ENCODE measurements around the gene NF2.
"Not testable (repeated sequence)": the region's sequence is repeated elsewhere in the genome, so short reads cannot be mapped to it uniquely, and the experiment has no call there.

The NF2 gene

DNA sequence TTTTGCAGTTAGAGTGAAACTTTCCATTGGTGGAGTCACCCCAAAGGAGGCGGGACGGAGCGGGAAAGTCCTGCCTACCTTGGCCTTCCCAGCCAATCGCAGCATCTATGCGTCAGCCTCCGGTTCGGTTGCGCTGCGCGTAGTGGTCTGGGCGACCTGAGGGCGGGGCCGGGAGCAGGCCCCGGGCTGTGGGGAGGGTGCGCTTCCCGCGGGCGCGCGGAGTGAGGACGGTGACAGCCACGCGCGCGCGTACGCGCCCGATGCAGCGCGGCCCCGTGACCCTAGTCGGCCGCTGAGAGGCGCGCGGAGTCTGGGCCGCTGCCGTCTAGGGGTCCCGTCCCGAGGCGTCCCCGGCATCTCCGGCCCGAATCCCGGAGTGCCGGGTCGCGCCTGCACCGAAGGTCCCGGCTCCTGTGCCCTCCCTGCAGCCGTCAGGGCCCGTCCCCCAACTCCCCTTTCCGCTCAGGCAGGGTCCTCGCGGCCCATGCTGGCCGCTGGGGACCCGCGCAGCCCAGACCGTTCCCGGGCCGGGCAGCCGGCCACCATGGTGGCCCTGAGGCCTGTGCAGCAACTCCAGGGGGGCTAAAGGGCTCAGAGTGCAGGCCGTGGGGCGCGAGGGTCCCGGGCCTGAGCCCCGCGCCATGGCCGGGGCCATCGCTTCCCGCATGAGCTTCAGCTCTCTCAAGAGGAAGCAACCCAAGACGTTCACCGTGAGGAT is at the start of gene NF2:
TSS of gene NF2 (plus strand) at position 276 of the 718 bp plus-strand sequence. CDS start at position 642, 366 bp downstream.
- peak; percentile 99 for DNase-seq

GRCh38 chr22:29555065-29555644 is 48.3 kb upstream of the NF2 start:
- no peak for DNase-seq

GRCh38 chr22:29559030-29559429 is 44.4 kb upstream of the NF2 start:
- DNase-seq: no peak

- DNase-seq: no peak
These were observed 43.6 kb upstream of the NF2 start for GRCh38 chr22:29559853-29560252.

DNA sequence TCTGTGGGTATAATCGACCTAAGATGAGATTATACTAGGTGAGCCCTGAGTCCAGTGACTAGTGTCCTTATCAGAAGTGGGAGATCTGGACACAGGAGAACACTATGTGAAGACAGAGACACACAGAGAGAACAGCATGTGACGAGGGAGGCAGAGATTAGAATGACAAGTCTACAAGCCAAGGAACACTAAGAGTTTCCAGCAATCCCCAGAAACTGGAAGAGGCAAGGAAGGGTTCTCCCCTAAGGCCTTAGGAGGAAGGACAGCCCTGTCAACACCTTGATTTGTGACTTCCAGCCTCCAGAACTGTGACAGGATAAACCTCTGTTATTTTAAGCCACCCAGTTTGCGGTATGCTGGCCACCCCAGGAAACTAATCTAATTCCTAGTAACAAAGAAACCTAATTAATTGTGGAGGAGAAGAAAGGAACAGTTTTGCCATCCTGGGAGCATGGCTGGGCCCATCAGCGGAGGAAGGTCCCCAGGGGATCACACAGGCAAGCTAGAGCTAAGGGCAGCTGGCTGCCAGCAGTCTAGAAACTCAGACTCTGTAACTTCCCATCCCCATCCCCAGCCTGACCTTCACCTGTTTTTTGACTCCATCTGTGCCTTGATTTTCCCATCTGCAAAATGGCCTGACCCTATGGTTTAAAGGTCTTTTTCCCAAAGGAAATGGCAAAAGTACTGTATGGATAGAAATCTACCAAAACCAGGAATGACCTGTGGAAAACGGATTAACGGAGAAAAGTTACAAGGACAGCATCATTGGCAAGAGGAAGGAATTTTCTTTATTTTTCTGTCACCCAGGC is 39.6 kb upstream of the NF2 start:
- DNase-seq: no peak

GRCh38 chr22:29566513-29566912 is 36.9 kb upstream of the NF2 start:
- DNase-seq: not testable (repeated sequence)

DNA sequence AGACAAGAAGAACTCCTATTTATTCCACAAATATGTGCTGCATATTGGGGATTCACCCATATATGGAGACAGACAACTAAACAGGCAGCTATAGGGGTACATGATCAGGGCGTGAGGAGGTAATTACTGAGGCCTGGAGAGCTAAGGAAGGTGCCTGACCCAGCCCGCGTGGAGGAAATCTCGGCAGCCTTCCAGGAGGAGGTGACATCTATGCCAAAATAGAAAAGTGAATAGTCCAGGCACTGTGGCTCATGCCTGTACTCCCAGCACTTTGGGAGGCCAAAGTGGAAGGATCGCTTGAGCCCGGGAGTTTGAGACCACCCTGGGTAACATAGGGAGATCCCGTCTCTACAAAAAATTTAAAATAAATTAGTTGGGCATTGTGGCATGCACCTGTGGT is 36.1 kb upstream of the NF2 start:
- no peak for DNase-seq

DNA sequence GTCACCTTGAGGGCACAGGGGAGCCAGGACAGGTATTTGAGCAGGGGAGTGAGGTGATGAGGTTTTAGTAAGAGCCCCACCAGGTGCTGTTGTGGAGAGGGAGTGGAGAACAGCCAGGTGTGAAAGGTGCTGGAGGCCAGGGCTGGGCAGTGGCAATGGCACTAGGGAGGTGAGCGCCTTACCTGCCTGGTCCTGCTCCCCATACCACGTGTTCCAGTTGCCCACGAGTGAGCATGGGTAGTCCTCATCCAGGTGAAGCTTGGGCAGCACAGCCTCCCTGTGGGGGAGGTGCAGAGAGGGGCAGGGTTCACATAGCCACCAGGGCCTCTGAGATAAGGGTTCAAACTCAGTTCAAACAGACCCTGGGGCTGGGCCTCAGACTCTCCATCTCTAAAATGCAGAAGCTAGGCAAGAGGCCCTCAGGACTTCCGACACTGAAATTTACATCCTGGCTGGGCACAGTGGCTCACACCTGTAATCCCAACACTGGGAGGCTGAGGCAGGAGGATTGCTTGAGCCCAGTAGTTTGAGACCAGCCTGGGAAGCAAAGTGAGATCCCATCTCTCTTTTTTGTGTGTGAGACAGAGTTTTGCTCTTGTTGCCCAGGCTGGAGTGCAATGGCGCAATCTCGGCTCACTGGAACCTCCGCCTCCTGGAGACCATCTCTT is 34.3 kb upstream of the NF2 start:
- DNase-seq: no peak

GRCh38 chr22:29570456-29570855 is 33.0 kb upstream of the NF2 start:
- DNase-seq: no peak

DNA sequence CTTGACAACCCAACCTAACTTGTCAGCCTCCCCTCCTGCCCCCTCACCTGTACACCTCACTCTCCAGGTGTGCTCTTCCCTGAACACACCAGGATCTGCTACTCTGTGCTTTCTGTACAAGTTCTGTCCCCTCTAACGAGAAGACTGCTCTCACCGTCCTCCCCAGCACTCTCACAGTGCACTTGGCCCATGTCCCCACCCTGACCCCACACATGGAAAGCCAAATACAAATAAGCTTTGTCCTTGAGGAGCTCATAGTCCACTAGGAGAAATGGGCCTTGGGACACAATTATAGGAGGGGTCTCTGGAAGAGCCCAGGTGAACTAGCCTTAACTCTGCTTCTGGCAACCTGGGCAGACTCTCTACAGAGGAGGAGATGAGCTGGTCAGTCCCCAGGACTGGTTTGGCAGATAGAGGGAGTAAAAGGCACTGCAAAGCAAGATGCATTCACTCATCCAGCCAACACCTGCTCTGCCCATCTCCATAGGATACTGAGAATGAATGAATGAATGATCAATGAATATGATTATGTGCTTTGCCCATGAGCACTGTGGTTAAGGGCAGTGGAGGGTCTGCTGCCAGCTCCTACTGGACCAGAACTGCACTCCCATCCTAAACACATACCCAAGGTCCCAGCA is 32.4 kb upstream of the NF2 start:
- DNase-seq: no peak

- DNase-seq: no peak
These were observed 28.5 kb upstream of the NF2 start for GRCh38 chr22:29574762-29575450.

DNA sequence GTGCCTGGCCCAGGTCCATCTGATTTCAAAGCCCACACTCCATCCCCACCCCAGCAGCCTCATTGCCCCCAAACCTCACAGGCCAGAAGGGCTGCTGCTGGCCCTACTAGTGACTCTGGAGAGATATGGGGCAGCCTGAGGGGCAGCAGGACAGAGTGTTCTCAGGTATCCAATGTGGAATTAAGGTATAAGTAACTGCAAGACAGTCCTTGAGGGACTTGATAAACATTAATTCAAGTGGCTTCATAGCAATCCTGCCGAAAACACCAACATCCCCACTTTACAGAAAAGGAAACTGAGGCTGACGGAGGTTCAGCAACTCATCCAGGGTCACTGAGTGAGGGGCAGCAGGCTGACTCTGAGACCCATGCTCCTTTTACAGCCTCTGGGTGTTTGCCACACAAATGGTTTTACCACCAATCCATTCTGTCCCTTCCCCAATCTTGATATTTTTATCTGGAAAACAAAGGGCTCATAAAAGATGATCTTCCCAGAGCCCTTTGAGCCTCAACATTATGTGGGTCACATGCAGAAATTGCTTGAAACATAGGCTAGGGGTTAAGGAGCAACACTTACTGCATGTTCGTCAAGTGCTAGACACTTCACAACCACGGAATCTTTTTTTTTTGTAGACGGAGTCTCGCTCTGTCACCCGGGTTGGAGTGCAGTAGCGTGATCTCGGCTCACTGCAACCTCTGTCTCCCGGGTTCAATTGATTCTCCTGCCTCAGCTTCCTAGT is 24.8 kb upstream of the NF2 start:
- DNase-seq: no peak

DNA sequence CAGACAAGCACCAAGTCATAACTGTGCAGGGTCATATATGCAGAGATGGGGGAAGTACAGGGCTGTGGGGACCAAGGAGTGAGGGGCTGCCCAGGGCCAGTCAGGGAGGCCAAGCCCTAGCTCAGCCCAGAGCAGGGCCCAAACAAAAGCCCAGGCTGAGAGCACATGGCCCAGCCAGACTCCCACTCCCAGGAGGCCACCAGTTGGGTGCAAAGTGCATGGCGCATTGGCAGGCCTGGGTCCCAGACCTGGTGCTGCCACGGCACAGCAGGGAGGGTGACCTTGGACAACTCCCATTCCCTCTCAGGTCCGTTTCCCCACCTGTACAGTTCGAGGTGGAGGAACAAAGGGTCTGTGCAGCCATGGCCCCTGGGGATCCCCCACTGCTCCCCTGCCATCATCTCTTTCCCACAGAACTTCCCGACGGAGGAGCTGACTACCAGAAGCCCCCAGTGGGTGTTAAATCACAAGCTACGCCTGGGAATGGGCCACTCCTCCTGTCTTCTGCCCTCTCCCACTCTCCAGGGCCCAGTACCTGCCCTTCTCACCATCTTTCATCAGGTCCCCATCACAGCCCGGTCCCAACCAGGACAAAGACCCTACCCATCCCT is 23.1 kb upstream of the NF2 start:
- DNase-seq: no peak

- DNase-seq: no peak
These were observed 21.6 kb upstream of the NF2 start for GRCh38 chr22:29581799-29582198.

GRCh38 chr22:29584975-29585374 is 18.5 kb upstream of the NF2 start:
- no peak for DNase-seq

GRCh38 chr22:29586193-29586705 is 17.2 kb upstream of the NF2 start:
- not testable (repeated sequence) for DNase-seq

DNA sequence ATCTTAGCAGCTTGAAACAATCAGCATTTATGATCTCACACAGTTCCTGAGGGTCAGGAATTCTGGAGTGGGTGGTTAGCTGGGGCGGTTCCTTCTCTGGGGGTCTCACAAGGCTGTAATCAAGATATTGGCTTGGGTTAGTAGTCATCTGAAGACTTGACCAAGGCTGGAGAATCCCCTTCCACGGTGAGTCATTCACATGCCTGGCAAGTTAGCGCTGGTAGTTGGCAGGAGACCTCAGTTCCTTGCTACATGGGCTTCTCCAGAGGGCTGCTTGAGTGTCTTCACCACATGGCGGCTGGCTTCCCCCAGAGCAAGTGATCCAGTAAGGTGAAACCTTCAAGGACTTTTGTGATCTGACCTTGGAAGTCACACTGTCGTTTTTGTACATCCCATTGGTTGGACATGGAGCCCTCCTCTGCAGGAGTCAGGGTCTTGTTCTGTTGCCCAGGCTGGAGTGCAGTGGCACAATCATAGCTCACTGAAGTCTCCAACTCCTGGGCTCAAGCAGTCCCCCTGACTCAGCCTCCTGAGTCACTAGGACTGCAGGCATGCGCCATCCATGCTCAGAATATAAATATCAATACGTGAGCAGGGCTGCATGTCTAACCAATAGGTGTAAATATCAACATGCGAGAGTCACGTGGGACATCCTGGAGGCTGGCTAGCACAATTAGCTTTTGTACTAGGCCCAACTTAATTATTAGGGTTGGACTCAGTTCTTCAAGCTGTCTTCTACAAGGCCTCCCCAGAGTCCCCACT is 15.3 kb upstream of the NF2 start:
- DNase-seq: no peak

DNA sequence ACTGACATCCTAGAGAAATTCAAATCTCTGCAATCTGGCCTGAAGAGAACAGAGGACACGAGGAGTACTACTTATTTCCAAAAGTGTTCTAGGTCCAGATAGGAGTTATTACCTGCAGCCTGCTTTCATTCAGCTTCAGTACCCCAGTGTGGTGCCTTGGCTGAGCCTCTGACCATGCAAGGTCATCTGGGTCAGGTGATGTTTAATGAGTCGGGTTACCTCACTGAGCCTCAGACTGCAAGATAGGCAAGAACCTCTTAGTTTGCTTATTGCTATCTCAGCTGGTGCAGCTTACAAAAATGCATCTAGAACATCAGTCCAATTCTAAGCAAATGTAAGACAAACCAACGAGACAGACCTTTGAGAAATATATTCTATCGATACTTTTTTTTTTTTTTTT is 9.5 kb upstream of the NF2 start:
- no peak for DNase-seq

DNA sequence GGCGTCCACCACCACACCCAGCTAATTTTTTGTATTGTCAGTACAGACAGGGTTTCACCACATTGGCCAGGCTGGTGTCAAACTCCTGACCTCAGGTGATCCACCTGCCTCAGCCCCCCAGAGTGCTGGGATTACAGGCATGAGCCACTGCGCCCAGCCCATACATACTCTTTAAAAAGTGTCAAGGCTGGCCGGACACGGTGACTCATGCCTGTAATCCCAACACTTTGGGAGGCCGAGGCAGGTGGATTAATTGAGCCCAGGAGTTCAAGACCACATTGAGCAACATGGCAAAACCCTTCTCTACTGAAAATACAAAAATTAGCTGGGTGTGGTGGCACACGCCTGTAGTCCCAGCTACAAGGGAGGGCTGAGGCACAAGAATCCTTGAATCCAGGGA is 9.0 kb upstream of the NF2 start:
- not testable (repeated sequence) for DNase-seq

DNA sequence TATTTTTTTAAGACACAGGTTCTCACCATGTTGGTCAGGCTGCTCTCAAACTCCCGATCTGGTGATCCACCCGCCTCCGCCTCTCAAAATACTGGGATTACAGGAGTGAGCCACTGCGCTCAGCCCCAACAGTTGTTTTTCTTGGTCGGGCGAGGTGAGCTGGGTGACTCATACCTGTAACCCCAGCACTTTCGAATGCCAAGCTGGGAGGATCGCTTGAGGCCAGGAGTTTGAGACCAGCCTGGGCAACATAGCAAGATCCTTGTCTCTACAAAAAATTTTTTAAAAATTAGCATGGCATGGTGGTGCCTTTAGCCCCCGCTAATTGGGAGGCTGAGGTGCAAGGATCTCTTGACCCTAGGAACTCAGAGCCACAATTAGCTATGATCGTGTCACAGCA is 7.0 kb upstream of the NF2 start:
- DNase-seq: no peak

Data from CD4-positive, alpha-beta T cell treated with Interleukin-12 subunit alpha and Interleukin-12 subunit beta, for 1 hour (primary cell).